ENCODE data around the gene CCDC158. TPM values are rescaled to one million over a fixed set of nuclear protein-coding genes. Genes with fewer than 3 reads are reported as not detected.
"Not testable (repeated sequence)": the region's sequence is repeated elsewhere in the genome, so short reads cannot be mapped to it uniquely, and the experiment has no call there.

Gene CCDC158
- total RNA-seq, 2 donors from 2014 or later = 0.62 to 0.68 TPM

- ATAC-seq (peak; percentile 53), DNase-seq (no peak)
- intact Hi-C loops (cut with DNase I) = loop anchor here in 1 of 2 donors (10.0 kb wide), 1 partner anchor 70 kb away; no protein-coding TSS in a partner anchor
Observed at GRCh38 chr4:76434901-76435527, 14.1 kb upstream of the CCDC158 start, which contains the start of gene SHROOM3. SHROOM3 (plus strand) TSS chr4:76435229; CDS start chr4:76436053, 824 bp downstream.

DNA sequence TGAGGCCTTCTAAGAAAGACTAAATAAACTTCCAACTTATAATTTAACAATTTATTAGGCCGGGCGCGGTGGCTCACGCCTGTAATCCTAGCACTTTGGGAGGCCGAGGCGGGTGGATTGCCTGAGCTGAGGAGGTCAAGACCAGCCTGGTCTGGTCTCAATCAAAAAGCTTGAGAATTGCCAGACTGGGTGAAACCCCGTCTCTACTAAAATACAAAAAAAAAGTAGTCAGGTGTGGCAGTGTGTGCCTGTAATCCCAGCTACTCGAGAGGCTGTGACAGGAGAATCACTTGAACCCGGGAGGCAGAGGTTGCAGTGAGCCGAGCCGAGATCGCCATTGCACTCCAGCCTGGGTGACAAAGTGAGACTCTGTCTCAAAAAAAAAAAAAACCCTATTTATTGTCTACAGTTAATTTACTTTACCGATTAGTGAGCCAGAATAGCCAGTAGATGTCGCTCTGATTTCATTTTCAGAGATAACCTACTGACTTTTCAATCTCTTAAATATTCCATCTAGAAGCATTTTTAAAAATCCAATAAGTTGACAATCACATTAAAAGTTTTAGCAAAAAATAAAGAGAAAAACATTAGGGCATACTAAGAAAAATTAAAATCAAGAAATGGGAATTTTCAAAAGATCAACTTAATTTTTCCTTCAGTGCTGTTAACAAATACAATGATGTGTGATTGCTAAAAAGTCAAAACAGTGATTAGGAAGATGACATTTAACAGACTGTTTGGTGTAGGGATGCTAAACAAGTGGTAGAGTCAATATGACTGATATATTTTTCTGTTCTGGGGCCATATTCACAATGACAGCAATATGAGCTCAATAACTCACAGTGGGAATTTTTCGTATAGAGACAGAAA, 9.8 kb upstream of the CCDC158 start:
- intact Hi-C loops (cut with DNase I) = loop anchor here (2.0 to 10.0 kb wide), 2 partner anchors 74 kb away; no protein-coding TSS in a partner anchor
- DNase-seq (no peak), ATAC-seq (no peak)

GRCh38 chr4:76429636-76430035, 8.7 kb upstream of the CCDC158 start:
- intact Hi-C loops (cut with DNase I) = loop anchor here (2.0 to 10.0 kb wide), 3 partner anchors 75 to 247 kb away; no protein-coding TSS in a partner anchor
- ATAC-seq (no peak), DNase-seq (no peak)

DNA sequence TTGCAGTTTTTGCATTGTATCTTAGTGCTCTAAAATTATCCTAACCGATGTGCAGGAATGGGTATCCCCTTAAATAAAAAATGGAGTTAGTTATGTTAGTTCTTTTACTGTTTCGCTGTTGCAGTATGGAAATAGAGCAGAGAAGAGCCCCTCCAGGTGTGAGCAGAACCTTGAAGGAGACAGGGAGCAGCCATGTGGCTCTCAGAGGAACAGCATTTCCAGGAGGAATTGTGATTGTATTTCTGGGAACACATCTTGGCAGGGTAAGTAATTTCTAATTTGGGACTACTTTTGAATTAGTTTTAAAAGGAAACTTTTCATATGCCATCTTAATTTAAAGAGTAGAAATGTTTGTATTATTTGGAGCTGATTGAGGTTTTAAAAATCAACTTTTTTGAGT, 5.3 kb upstream of the CCDC158 start:
- ATAC-seq (peak in 1 of 2 donors; percentile 61), DNase-seq (no peak)
- intact Hi-C loops (cut with DNase I) = loop anchor here in 1 of 2 donors (5.0 kb wide), 1 partner anchor 244 kb away; no protein-coding TSS in a partner anchor

GRCh38 chr4:76423159-76423558, 2.2 kb upstream of the CCDC158 start:
- not testable (repeated sequence) for DNase-seq, ATAC-seq
- intact Hi-C loops (cut with DNase I) = loop anchor here in 1 of 2 donors (5.0 kb wide), 1 partner anchor 116 kb away; the partner anchor contains the start of gene STBD1

DNA sequence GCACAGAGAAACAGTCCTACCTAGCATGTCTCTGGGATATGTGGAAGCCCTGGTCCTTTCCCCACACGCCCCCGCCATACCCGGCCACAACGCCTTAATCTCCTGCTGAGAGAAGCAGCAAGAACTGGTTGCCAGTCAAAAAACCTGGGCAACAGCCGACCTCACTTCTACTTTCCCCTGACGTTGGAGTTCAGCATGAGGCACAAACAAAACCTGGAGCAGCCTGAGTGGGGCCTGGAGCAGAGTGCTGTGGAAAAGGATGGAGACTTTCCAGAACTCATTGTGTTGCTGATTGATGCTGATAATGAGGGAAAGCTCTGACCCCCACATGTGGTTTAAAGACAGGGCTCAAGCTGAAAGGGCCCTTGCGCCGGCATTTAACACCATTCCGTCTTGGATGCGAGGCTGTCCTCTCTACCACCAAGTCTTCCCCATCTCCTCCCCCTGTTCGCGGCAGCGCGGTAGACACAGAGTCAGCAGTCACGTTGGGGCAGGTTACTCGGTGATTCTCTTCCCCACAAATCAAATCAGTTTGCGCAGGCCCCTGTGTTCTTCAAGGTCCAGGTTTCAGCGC, 666 bp downstream of the CCDC158 start:
- intact Hi-C loops (cut with DNase I) = loop anchor here in 1 of 2 donors (5.0 kb wide), 1 partner anchor 113 kb away; the partner anchor contains the start of gene STBD1
- no peak for DNase-seq
- ATAC-seq = peak; percentile 25

- no peak for DNase-seq
- no peak for ATAC-seq
- intact Hi-C loops (cut with DNase I) = no loop called here
Observed at GRCh38 chr4:76410636-76411035, 10.3 kb downstream of the CCDC158 start.

- intact Hi-C loops (cut with DNase I) = no loop called here
- ATAC-seq = no peak
- no peak for DNase-seq
Observed at GRCh38 chr4:76407440-76408119, 13.4 kb downstream of the CCDC158 start.

- ATAC-seq = no peak
- intact Hi-C loops (cut with DNase I) = no loop called here
- DNase-seq = no peak
Observed at GRCh38 chr4:76406081-76406480, 14.9 kb downstream of the CCDC158 start.

- ATAC-seq (no peak), DNase-seq (no peak)
- intact Hi-C loops (cut with DNase I) = no loop called here
Observed at GRCh38 chr4:76401654-76402053, 19.3 kb downstream of the CCDC158 start.

DNA sequence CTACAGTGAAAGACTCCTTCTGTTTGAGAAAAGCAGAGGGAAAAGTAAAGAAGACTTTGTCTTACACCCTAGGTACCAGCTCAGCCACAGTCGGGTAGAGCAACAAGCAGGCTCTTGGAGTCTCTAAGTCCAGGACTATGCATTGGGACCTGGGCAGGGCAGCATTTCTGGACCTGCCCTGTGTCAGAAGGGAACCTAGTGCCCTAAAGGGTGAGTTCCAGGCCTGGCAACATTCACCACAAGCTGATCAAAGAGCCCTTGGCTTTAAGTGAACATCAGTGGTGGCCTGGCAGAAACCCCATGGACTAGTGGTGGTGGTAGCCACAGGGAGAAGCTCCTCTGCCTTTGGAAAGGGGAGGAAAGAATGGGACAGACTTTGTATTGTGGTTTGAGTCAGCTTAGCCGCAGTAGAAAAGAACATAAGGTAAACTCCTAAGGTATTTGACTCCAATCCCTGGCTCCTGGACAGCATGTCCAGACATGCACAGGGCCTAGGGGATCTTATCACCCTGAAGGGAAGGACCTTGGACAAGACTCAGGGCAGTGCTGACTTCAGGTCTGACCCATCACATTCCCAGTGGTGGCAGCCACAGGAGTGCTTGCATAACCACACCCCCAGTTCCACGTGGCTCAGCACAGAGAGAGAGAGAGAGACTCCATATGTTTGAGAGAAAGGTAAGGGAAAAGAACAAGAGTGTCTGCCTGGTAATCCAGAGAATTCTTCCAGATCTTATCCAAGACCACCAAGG, 32.6 kb downstream of the CCDC158 start:
- intact Hi-C loops (cut with DNase I) = no loop called here
- ATAC-seq (no peak), DNase-seq (no peak)

DNA sequence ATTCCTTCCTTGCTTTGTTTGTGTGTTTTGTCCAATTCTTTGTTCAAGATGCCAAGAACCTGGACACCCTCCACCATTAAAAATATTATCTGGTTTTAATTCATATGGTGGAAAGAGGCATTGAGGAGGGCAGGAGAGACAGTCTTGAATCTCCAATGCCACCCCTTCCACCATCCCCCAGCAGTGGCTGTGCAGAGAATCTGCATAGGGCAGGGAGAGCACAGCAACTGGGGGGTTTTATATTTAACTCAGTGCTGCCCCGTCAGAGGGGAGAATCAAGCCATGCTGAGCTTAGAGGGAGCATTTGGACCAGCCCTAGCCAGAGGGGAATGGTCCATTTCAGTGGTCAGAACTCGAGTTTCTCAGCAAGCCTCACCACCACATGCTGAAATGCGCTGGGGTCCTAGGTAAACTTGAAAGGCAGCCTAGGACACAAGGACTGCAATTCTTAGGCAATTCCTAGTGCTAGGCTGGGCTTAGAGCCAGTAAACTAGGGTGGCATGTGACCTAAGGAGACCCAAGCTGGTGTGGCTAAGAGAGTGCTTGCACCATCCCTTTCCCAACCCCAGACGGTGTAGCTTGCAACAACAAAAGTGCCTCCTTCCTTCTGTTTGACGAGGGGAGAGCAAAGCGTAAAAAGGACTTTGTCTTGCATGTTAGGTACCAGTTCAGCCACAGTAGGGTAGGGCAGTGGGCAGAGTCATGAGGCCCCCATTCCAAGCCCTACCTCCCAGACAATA, 34.2 kb downstream of the CCDC158 start:
- peak in 1 of 2 donors; percentile 74 for ATAC-seq
- no peak for DNase-seq
- intact Hi-C loops (cut with DNase I) = no loop called here

GRCh38 chr4:76385974-76386373, 35.0 kb downstream of the CCDC158 start:
- intact Hi-C loops (cut with DNase I) = no loop called here
- no peak for DNase-seq
- ATAC-seq = no peak

DNA sequence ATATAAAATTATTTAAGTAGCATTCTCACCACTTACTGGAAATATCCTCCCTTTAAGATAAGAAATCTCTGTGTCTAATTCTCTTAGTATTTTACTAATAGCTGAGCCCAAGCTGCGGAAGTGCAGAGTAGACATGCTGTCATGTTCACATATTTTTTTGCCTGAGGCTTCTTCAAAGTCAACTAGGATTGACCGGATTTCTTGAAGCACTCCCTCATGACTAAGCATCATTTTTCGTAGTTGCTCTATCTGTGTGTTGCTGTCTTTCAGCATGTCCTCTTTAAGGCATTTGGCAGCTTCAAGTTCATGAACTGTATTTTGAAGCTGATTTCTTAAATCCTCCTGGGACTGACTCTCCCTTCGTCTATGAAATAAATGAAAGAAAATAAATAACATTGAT, 36.9 kb downstream of the CCDC158 start:
- intact Hi-C loops (cut with DNase I) = no loop called here
- ATAC-seq (no peak), DNase-seq (no peak)

DNA sequence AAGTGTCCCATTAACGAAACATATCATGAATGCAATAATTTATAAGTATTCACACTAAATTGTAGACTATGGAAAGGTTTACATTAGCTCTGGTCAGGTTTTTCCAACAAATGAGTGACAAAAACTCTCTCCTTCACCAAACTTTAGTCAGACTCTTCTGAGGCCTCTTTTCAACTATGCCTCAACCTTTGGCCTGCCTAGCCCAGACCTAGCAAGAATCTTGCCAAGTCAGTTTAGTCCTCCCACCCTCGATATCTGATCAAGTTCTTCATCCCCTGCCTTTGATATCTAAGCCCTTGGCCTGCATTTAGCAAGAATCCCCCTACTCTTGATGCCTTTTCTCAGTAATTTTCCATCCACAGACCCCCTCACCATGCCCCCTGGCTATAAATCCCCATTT, 37.9 kb downstream of the CCDC158 start:
- DNase-seq (no peak), ATAC-seq (no peak)
- intact Hi-C loops (cut with DNase I) = no loop called here

DNA sequence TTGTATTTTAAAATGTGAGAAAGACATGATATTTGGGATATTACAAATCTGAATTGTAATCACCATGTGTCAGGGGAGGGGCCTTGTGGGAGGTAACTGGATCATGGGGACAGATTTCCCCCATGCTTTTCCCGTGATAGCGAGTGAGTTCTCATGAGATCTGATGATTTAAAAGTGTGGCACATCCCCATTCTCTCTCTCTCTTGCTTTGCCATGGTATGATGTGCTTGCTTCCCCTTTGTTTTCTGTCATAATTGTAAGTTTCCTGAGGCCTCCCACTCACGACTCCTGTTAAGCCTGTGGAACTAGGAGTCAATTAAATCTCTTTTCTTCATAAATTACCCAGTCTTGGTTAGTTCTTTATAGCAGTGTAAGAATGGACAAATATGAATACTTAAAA, 39.0 kb downstream of the CCDC158 start:
- intact Hi-C loops (cut with DNase I) = no loop called here
- ATAC-seq = no peak

GRCh38 chr4:76380561-76380960, 40.4 kb downstream of the CCDC158 start:
- intact Hi-C loops (cut with DNase I) = no loop called here
- no peak for ATAC-seq
- no peak for DNase-seq

More for the DNA sequence above, 39.0 kb downstream of the CCDC158 start:
- no peak for DNase-seq

DNA sequence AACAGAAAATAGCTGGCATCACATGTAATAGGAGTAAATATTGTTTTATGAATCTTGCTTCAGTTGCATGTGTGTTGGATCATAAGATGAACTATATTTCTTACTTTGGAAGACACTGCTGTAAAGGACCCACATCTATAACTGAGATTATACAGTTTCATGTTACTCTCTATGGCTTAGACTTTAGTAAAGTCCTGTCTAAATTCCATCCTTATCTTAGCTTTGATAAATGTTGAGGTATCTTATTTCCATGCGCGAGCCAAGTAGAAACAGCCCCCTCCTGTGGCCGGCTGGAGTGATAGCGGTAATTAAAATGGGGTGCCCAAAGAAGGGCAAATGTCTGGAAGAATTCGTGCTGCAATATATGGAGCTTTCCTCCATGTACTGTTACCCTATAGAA, 43.0 kb downstream of the CCDC158 start:
- intact Hi-C loops (cut with DNase I) = loop anchor here in 1 of 2 donors (10.0 kb wide), 2 partner anchors 63 to 123 kb away; partner anchors contain the start of gene FAM47E
- no peak for DNase-seq
- peak; percentile 27 to 46 for ATAC-seq

All from left cardiac atrium (tissue), 4 donors.